Glutamatergic neuron (in vitro differentiated cells): Measurements from ENCODE around the gene PCDHGB6. TPM values are rescaled to one million over a fixed set of nuclear protein-coding genes. Genes with fewer than 3 reads are reported as not detected.
"Not testable (repeated sequence)": the region's sequence is repeated elsewhere in the genome, so short reads cannot be mapped to it uniquely, and the experiment has no call there.

Experiments used
- DNase-seq: peaks from one replicate; pipeline ENCODE4 v3.0.0; 2022
- H3K27ac Mint-ChIP-seq: one replicate; pipeline ENCODE4 v1.8.0; 2020; ENCODE audit warnings: mild to moderate bottlenecking, mixed read lengths, inconsistent platforms; ENCODE audit not compliant: unreplicated experiment
- H3K27me3 Mint-ChIP-seq: one replicate; pipeline ENCODE4 v1.8.0; 2020; ENCODE audit warnings: mild to moderate bottlenecking, moderate library complexity, mixed read lengths, inconsistent platforms; ENCODE audit not compliant: unreplicated experiment
- H3K36me3 Mint-ChIP-seq: one replicate; pipeline ENCODE4 v1.8.0; 2020; ENCODE audit warnings: mild to moderate bottlenecking, mixed read lengths, inconsistent platforms; ENCODE audit not compliant: unreplicated experiment
- H3K4me1 Mint-ChIP-seq: one replicate; pipeline ENCODE4 v1.8.0; 2020; ENCODE audit warnings: mild to moderate bottlenecking, low read depth, mixed read lengths, inconsistent platforms; ENCODE audit not compliant: unreplicated experiment
- H3K4me3 Mint-ChIP-seq: one replicate; pipeline ENCODE4 v1.8.0; 2020; ENCODE audit warnings: mild to moderate bottlenecking, mixed read lengths, inconsistent platforms; ENCODE audit not compliant: unreplicated experiment
- H3K9me3 Mint-ChIP-seq: one replicate; pipeline ENCODE4 v1.8.0; 2020; ENCODE audit warnings: mild to moderate bottlenecking, moderate library complexity, mixed read lengths, inconsistent platforms; ENCODE audit not compliant: unreplicated experiment
- CTCF ChIP-seq: fragments of 200-600 bp; sonication (generic); IDR thresholded peaks from one replicate; pipeline ENCODE4 v1.5.0; 2021; ENCODE audit not compliant: partially characterized antibody, unreplicated experiment
- long read RNA-seq: library from polyadenylated mRNA; unstranded; transcript quantifications from one replicate; pipeline ENCODE4 v2.0.0, GENCODE V29; 2020; ENCODE audit not compliant: unreplicated experiment
- total RNA-seq: library from RNA; stranded (reverse); fragmentation: NEBNext Ultra II Directional; extraction: Animal tissue kit (Norgen Biotek cat#: 25700); gene quantifications from one replicate; pipeline ENCODE4 v1.2.1, GENCODE V29; 2021; ENCODE audit not compliant: unreplicated experiment

Gene PCDHGB6
- total RNA-seq: 59.8 TPM
- long read RNA-seq, full-length matches to known transcripts: 2 of 2 reads
- long read RNA-seq, partial matches to known transcripts: 0 of 2 reads
- long read RNA-seq, other reads (novel, unspliced or antisense): 0 of 2 reads

- peaks cover 17% of the 10 kb centered on the region for H3K27me3 Mint-ChIP-seq
- H3K4me3 Mint-ChIP-seq: peak within 1 kb of the TSS; percentile 93
- TF ChIP-seq CTCF: peak; percentile 71
- peaks cover 68% of the 10 kb centered on the region for H3K36me3 Mint-ChIP-seq
- H3K4me1 Mint-ChIP-seq: not testable (repeated sequence)
- H3K9me3 Mint-ChIP-seq: peaks cover 45% of the 10 kb centered on the region
- peak within 1 kb of the TSS; percentile 95 for H3K27ac Mint-ChIP-seq
- peak; percentile 82 for DNase-seq
Measured at GRCh38 chr5:141407790-141408505, at the start of gene PCDHGB6. PCDHGB6 (plus strand) TSS chr5:141408021; CDS start chr5:141408203, 182 bp downstream.

GRCh38 chr5:141359790-141360426, 47.9 kb upstream of the PCDHGB6 start, which contains the start of gene PCDHGB2:
PCDHGB2 (plus strand) TSS chr5:141359994; CDS start chr5:141360136, 142 bp downstream.
- Mint-ChIP-seq H3K4me3 (no peak within 1 kb of the TSS), H3K36me3 (peaks cover 56% of the 10 kb centered on the region), H3K9me3 (peaks cover 34% of the 10 kb centered on the region), H3K4me1 (no peaks in the 10 kb centered on the region), H3K27me3 (peaks cover 14% of the 10 kb centered on the region), H3K27ac (no peak within 1 kb of the TSS)
- no peak for DNase-seq
- no peak for TF ChIP-seq CTCF

- no peak for DNase-seq
- no peak overlapping the region for H3K27ac Mint-ChIP-seq
- no peaks in the 10 kb centered on the region for H3K4me1 Mint-ChIP-seq
- no peak for TF ChIP-seq CTCF
- peaks cover 59% of the 10 kb centered on the region for H3K36me3 Mint-ChIP-seq
- H3K9me3 Mint-ChIP-seq: peaks cover 38% of the 10 kb centered on the region
- H3K4me3 Mint-ChIP-seq: no peak overlapping the region
- peaks cover 14% of the 10 kb centered on the region for H3K27me3 Mint-ChIP-seq
Measured at GRCh38 chr5:141360685-141361084, 47.1 kb upstream of the PCDHGB6 start.

- Mint-ChIP-seq H3K4me1 (no peaks in the 10 kb centered on the region), H3K36me3 (peaks cover 50% of the 10 kb centered on the region), H3K27me3 (peaks cover 12% of the 10 kb centered on the region), H3K27ac (no peak overlapping the region), H3K9me3 (peaks cover 32% of the 10 kb centered on the region), H3K4me3 (no peak overlapping the region)
- no peak for DNase-seq
- no peak for TF ChIP-seq CTCF
Measured at GRCh38 chr5:141362719-141363118, 45.1 kb upstream of the PCDHGB6 start.
